HTERT RPE-1 (cell line): ENCODE results near the gene COL21A1.

Experiments
- in situ Hi-C: fragments of 300-500 bp; cut with MboI; formaldehyde crosslinking; loops from 4 replicates; pipeline ENCODE4 v1.14.3; 2020; ENCODE audit warnings: low sequenced_read_pairs

Gene COL21A1

GRCh38 chr6:56246541-56246880, 869 bp downstream of the COL21A1 start:
- in situ Hi-C loops, result no loop called here

DNA sequence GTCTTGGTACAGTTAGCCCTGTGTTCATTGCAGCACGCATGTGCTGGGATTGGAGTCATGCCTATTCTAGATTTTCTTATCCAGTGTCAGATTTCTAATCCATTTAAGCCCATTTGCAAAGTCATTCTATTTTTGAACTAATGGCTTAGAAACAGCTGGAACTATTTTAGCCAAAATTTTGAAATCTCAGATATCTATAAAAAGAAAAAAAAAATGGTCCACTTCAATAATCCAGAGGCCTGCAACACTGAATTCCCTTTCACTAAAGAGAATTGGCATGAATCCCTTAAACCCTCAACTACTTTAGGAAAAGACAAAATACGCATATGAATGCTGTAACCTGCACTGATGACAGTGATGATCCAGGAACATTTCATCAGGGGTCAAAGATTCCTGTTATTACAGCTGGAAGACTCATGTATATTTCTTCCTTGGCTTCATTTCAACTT, 1.5 kb downstream of the COL21A1 start:
- in situ Hi-C loops, result no loop called here

- in situ Hi-C loops, result no loop called here
Observed at GRCh38 chr6:56244528-56245253, 2.7 kb downstream of the COL21A1 start.

- in situ Hi-C loops, result no loop called here
Observed at GRCh38 chr6:56244089-56244488, 3.3 kb downstream of the COL21A1 start.

DNA sequence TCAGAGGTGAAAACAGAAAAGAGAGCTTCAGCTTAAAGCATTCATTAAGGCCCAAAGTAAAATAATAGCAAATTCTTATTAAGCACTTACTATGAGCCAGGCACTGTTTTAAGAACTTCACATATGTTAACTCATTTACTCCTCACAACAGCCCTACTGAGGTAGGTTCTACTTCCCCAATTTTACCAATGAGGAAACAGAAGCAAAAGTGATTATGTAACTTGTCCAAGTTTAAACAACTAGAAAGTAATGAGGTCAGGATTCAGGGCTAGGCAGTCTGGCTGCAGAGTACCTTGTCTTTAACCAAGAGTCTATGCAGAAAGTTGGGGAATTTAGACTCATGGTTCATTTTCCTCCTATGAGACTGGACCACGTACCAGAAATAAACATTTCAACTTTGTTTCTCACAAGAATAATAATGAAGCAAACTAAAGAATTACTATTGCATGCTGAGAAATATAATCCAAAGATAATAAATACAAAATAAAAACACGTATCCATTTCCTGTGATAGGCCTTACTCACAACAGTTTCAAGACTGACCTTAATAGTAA, 3.8 kb downstream of the COL21A1 start:
- in situ Hi-C loops, result no loop called here

GRCh38 chr6:56242346-56242745, 5.0 kb downstream of the COL21A1 start:
- in situ Hi-C loops, result no loop called here

GRCh38 chr6:56241124-56241802, 6.1 kb downstream of the COL21A1 start:
- in situ Hi-C loops, result no loop called here

GRCh38 chr6:56238352-56238751, 9.0 kb downstream of the COL21A1 start:
- in situ Hi-C loops, result no loop called here

GRCh38 chr6:56235245-56235644, 12.1 kb downstream of the COL21A1 start:
- in situ Hi-C loops, result no loop called here

DNA sequence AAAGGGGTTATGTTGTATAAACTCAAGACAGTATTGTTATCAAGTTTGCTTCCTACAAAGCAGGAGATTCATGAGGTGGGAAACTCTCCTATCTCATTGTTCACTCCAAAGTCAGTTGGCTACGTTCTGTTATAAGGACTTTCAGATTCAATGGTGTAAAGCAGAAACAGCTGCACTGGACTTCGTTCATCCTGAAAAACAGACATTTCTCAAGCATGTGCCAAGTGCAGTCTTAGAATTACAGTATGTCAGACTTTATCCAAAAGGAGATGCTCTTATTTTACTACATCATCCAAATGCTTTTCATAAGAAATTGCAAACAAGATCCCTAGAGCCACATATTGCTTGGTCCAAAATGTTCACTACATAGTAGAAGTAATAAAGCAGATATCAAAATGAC, 14.9 kb downstream of the COL21A1 start:
- in situ Hi-C loops, result no loop called here

DNA sequence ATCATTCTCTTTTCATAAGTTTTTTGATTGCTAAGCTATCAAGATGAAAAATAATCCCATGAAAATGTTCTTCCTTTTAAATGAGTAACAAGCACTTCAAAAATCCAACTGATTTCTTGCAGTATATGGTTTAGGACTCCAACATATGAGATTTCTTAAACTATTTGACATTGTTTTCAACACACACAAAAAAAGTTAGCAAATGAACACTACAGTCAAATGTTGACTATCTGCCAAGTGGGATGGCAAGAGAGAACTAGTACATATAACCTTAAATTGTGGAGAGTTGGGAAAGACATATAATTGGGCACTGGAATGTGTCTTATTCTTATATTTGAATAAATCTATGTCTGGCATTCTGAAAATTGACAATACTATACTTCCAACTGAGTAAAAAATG, 15.6 kb downstream of the COL21A1 start:
- in situ Hi-C loops, result no loop called here

DNA sequence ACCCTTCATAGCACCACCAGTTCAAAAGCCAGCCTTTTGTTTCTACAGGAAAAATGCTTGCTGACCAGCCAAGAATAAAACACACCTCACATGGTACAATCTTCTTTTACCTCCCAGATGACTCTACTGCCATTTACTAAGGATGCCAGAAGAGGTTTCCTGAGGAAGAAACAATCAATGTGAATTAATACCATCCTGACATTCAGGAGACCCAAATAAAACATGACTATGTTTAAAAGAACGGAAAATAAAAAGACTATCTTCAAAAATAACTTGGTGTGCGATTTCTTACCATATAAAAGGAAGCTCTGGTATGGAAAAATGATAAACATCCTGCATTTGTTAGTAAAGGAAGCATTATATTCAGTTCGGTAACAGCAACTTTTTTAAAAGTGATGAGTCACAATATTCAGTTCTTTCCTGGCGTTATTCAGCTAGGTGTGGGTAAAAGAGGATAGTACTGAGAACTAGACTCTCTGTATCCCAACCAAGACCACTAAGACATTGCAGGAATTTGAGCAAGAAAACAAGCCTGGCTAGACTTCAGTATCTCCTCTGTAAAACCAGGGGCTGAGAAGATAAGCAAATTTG, 16.3 kb downstream of the COL21A1 start:
- in situ Hi-C loops, result no loop called here

- in situ Hi-C loops, result no loop called here
Observed at GRCh38 chr6:56227071-56227879, 20.1 kb downstream of the COL21A1 start.

DNA sequence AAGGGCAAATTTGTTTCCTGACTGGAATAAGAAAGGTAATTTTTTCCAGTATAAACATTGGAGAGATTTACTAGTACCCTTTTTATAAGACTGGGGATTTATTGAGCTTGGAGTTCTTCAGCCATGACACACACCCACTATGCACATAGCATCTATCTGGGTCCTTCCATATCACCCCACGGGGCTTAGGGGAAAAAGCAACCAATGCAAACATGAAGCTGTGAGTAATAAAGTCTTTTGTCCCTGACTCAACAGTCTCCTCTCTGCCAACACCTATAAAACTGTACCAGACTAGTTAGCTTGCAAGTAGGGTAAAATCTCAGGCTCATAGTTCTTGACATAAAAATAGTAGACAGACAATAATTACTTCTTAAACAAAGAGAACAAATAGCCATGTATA, 23.4 kb downstream of the COL21A1 start:
- in situ Hi-C loops, result no loop called here

DNA sequence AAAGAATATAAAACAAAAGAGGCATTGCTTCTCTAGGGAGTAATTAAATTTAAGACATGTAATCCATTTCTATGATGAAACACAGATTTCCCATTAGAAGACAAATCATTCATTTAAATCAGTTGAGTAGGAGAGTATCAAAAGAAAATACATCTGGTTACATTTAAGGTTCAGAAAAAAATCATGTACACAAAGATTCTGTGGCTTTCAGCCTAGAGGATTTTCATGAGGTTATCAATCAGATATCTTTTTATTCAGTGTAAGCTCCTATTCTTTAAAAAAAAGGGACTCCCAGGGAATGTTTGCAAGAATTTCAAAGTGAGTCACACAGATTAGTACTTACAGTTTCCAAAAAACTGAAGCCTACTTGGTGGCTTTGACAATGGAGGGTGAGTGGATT, 24.9 kb downstream of the COL21A1 start:
- in situ Hi-C loops, result no loop called here

DNA sequence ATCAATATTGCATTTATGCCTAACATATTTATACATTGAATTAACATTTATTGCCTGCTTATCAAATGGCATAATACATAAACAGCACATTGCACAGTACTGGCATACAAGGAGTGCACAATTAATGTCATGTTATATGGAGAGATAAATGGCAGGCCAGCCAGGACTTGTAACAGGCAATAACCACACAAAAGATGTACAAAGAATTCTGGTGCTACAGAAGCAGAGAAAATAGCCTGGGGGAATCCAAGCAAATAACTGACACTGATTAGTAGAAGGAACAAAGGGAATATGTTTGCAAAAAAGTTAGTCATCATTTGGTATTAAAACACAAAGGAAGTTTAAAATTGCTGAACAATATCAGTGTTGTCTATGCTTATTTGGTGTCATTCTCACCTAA, 27.3 kb downstream of the COL21A1 start:
- in situ Hi-C loops, result no loop called here

GRCh38 chr6:56214703-56215101, 32.7 kb downstream of the COL21A1 start:
- in situ Hi-C loops, result no loop called here

DNA sequence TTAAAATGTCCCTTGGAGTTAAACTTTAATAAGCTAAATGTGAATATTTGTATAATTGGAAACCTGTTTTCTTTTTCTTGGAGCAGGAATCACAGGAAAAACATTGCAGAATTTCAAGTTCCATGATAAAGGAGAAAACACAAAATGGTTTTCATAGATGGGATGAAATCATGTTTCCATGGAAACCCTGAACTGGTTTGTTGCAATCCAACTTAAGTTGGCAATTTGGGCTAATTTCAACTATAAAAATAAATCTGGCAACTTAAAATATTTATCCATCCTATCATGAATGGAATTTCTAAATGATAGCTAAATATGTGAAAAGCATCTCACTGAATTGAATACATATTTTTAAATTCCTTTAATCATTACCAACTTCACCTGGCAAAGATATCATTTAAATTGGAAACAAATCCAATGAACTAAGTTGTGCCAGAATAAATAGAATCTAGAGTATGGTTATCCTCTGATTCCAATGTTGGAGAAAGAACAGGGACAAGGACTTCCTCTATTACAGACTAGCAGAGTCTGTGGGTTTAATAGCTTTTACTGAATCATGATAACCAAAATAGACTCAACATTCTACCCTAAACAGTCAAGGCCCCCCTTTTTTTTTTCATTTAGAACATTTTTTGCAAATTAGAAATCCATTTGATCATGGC, 33.2 kb downstream of the COL21A1 start:
- in situ Hi-C loops, result no loop called here

DNA sequence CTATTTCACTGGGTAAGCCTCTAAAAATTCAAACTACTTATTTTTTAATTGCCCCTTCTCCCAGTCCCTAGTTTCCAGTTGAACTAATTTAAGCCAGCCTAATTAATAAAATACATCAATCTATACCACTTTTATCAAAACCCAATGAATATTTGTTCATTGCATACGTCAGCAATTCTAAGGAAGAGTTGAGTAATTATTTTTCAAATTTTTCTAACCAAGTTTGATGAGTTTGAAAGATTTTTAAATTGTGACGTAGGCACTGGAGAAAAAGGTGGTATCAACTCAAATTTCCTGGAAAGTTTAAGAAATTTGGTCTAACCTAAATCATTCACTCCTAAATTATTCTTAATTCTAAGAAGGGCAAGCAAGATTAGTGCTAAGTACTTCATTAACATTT, 35.7 kb downstream of the COL21A1 start:
- in situ Hi-C loops, result no loop called here

- in situ Hi-C loops, result no loop called here
Observed at GRCh38 chr6:56204134-56204533, 43.2 kb downstream of the COL21A1 start.

- in situ Hi-C loops, result no loop called here
Observed at GRCh38 chr6:56199956-56200355, 47.4 kb downstream of the COL21A1 start.
